ENCODE measurements around the gene SCYGR1.
"Not testable (repeated sequence)": the region's sequence is repeated elsewhere in the genome, so short reads cannot be mapped to it uniquely, and the experiment has no call there.

Gene SCYGR1

DNA sequence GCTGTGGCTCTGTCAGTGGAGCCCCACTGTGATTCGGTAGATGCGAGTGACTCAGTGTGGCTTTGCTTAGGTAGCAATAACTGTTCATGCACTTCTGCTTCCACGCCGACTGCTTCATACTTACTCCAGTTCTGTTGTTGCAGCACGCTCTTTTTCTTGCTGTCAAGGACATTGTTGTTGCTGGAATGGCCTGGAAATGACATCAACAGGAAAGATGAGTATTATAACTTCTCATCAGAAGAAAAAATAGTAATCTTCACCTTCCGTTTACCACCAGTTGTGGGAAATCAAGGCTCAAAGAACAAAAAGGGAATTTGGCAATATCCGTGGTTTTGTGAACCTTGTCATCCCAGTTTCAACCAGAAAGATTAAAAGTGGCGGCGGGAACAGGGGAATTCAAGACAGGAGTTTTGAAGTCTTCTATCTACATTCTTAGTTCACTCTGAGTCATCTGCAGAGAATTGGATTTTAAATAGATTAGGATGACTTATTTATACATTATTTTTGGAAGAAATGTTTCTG lies 16.9 kb downstream of the SCYGR1 start:
- DNase-seq (ENCODE audit: low read depth in 2 of 2), result no peak

DNA sequence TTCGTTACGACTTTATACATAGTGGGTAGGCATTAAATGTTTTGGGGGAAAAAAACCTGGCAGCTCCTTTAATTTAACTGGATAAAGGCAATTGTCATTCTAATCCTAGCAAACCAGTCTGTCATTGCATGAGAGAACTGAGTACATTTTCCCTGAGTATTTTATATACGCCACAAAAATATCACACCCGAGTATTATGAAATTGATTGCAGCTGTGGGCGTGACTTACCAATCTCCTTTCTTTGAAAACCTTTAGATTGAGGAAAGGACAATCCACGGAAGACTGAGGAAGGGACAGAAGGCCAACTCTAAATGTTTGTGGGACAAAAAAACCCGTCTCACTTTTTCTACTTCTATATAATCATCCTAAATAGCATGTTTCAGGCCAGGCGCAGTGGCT lies 17.7 kb downstream of the SCYGR1 start:
- DNase-seq (ENCODE audit: low read depth in 2 of 2), result no peak

GRCh38 chr2:227368574-227368973 lies 19.2 kb downstream of the SCYGR1 start:
- no peak for DNase-seq (ENCODE audit: low read depth in 2 of 2)

- DNase-seq (ENCODE audit: low read depth in 2 of 2), result no peak
Measured at GRCh38 chr2:227367427-227367795, 20.3 kb downstream of the SCYGR1 start.

GRCh38 chr2:227366769-227367426 lies 20.9 kb downstream of the SCYGR1 start:
- no peak for DNase-seq (ENCODE audit: low read depth in 2 of 2)

DNA sequence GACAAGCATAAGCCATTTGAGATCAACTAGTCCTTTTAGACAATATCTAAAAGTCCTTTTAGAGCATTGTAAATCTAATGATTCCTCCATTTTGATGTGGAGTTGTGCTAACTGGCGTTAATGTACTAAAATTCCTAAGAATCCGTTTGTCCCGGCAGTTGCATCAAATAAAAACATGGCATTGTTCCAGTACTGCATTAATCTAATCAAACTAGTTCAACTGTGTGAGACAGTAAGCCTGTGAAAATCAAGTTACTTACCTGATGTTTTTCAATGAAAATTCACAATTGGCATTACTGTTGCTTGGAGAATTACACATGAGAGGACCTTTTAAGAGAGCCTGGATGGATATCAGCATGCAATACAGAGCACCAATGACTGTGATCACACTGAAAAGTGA lies 21.9 kb downstream of the SCYGR1 start:
- DNase-seq (ENCODE audit: low read depth in 2 of 2), result no peak

DNA sequence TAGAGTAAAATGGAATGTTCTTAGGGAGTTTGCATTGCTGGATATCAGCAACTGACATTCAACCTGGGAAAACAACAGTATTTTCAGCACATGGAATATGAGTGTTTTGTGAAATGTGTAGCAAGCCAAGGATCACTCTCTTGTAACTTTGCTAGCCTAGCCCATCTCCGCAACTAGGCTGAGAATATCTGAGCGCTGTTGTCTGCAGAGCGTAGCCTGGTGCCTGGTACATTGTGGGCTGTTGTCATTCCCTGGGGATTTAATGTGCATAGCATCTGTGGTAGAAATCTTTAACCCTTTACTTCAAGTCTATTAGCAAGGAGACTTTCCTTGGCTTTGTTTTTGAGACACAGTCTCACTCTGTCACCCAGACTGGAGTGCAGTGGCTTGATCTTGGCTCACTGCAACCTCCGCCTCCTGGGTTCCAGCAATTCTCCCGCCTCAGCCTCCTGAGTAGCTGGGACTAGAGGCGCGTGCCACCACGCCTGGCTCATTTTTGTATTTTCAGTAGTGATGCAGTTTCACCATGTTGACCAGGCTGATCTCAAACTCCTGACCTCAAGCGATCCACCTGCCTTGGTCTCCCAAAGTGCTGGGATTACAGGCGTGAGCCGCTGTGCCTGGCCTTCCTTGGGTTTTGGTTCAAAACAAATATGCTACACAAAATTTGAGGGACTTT lies 23.0 kb downstream of the SCYGR1 start:
- not testable (repeated sequence) for DNase-seq (ENCODE audit: low read depth in 2 of 2)

- DNase-seq (ENCODE audit: low read depth in 2 of 2), result no peak
Measured at GRCh38 chr2:227363756-227364155, 24.0 kb downstream of the SCYGR1 start.

GRCh38 chr2:227360351-227360750 lies 27.4 kb downstream of the SCYGR1 start:
- no peak for DNase-seq (ENCODE audit: low read depth in 2 of 2)

- no peak for DNase-seq (ENCODE audit: low read depth in 2 of 2)
Measured at GRCh38 chr2:227351639-227352038, 36.1 kb downstream of the SCYGR1 start.

DNA sequence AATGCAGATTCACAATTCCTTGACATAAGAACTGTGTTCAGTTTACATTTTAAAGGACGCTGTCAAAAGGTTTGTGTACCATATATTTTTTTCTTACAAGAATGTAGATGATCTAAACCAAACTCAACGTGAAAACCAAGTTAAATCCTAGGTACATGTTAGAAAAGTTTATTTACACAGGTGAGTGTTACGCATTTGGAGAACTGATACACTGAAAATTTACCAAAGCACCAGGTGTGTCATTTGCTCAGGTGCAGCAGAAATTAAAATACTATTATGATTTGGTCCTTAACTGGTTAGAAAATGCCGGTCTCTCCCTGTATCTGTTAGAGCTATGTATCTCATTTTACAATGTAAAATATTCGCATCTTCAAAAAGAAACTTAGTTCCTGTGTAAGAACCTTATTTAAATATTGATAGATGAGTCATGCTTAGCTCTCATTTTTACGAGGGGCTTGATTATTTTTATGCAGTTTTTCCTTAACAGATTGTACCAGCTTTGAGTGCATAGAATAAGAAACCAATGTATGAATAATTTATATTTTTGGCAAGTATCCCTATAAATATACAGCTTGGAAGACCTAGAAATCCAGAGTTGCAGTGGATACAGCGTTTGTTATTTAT lies 37.6 kb downstream of the SCYGR1 start:
- no peak for DNase-seq (ENCODE audit: low read depth in 2 of 2)

GRCh38 chr2:227348324-227348723 lies 39.4 kb downstream of the SCYGR1 start:
- DNase-seq (ENCODE audit: low read depth in 2 of 2), result no peak

GRCh38 chr2:227347117-227347516 lies 40.6 kb downstream of the SCYGR1 start:
- no peak for DNase-seq (ENCODE audit: low read depth in 2 of 2)

- DNase-seq (ENCODE audit: low read depth in 2 of 2), result no peak
Measured at GRCh38 chr2:227344231-227344630, 43.5 kb downstream of the SCYGR1 start.

- no peak for DNase-seq (ENCODE audit: low read depth in 2 of 2)
Measured at GRCh38 chr2:227341553-227341952, 46.2 kb downstream of the SCYGR1 start.

GRCh38 chr2:227340106-227340505 lies 47.6 kb downstream of the SCYGR1 start:
- no peak for DNase-seq (ENCODE audit: low read depth in 2 of 2)

GRCh38 chr2:227339098-227339599 lies 48.6 kb downstream of the SCYGR1 start:
- no peak for DNase-seq (ENCODE audit: low read depth in 2 of 2)

Measured in activated CD8-positive, alpha-beta memory T cell treated with anti-CD3 and anti-CD28 coated beads for 4 hours (primary cell).